C1 segment of cervical spinal cord (tissue), 14 donors: ENCODE results near the gene CHRNA7.

Experiments
- DNase-seq, 14 donors: peaks; one replicate each; lab custom pipeline; 2025; lab: John Stamatoyannopoulos, UW

Gene CHRNA7

DNA sequence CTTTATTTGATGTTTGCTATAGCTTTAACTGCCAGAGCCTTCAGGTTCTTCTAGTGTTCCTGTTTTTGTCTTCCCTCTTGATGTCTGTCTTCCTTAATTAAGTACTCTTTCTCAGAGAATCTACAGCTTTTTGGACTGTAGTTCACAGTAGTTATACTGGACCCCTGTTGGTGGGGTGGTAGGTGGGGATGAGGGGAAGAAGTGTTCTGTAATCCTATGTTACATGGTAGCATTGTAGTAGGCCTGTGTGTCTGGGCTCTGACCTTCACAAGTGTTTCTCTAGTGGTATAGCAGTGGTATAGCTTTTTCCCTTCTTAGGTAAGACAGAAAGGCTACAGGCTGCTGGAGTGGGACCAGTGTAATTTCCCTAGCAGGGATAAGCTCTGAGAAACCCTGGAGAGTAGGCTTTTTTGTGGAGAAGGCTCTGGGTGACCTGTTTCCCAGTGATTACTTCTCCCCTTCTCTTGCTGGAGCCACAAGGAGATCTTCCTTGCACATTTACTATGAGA, 59.6 kb downstream of the CHRNA7 start:
- DNase-seq: no peak

DNA sequence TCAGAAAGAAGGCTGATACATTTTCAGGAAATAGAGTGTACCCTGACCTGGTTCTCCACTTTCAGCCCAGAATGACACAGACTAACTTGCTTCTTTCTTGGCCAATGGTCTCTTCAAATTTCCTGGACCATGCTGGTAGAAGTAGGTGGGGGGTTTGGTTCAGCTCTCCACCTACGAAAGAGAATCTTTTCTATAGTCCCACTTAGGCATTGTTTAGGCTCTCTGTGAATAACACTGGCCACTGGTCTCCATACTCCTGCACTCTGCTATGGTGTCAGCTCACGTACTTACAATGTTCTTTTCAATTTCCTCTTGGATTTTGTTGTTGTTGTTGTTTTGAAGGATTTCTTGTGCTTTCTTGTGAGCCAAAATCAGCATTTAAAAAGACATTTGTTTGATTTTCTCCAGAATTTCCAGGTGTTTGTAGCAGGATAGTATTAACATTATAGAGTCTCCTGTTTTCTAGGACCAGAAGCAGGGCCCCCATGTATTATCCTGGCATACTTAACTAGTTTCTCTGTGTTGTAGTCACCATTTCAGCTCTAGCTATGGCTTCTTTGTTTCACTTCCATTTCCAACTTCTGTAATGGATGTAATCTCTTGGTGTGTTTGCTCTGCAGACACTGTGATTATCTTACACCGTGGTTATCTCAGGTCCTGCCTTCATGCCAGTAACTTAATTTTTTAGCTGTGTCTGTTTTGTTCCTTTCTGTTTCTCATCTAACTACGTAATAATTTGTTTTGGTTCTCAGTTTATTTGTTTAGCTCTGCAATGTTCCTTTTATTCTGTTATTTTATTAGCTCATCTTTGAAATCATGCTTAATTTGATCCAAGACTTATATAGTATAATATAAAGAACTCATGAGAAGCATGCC, 61.4 kb downstream of the CHRNA7 start:
- DNase-seq: no peak

DNA sequence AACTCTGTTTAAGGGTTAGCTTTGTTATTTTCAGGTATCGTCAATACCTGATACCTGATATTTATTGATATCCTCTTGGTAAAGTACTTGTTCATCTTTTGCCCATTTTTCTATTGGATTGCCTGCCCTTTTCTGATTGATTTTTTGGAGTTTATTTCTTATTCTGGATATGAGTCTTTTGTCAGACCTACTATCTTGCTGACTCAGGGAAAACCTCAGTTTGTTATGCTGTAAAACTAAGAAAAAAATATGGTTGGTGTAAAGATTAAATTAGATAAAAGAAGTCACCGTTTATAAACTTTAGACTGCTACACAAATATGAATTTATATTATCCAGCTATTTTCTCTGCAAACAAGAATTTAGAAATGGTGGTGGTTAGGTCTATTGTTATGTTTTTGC, 65.9 kb downstream of the CHRNA7 start:
- DNase-seq: no peak

DNA sequence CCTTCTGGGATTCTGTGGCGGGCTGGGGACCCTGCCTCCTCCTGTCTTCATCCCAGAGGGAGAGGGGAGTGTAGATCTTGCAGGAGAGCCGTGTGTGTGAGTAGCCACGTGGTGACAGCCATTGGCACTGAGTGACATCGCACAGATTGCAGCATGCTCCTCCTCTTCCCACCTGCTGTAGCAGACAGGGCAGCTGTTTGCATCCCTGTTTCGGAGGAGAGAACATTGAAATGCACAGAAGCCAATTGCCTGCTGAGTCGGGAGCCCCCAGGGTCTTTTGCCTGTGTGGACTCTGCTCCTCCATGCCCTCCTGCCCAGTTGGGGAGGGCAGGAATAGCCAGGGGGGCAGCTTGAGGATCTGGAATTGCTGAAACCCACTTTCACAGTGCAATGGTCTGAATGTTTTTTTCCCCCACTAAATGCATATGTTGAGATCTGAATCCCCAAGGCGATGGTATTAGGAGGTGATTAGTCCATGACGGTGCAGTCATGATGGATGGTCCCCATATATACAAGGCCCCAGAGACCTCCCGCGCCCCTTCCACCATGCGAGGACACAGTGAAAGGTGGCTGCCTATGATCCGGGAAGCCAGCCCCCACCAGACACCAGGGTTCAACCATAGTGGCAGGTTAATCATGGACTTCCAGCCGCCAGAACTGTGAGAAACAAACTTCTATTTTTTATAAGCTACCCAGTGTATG, 66.8 kb downstream of the CHRNA7 start:
- no peak for DNase-seq

DNA sequence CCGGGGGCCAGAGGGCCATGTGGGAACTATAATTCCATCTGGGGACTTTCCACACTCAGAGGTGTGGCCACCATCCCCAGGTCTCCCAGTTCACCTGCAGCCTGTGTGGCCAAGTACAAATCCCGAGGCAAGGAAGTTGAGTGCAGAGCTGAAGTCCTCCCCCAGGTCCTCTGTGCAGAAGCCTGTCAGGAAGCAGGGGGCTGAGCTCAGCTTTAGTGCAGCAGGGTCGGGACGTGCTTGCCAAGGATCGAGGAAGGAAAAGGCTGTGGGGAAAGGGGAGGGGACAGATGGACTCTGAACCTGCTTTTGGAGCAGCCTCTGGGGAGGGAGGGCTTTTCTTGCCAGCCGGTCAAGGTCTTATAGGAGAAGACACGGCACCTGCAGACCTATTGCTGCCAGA, 67.7 kb downstream of the CHRNA7 start:
- no peak for DNase-seq

DNA sequence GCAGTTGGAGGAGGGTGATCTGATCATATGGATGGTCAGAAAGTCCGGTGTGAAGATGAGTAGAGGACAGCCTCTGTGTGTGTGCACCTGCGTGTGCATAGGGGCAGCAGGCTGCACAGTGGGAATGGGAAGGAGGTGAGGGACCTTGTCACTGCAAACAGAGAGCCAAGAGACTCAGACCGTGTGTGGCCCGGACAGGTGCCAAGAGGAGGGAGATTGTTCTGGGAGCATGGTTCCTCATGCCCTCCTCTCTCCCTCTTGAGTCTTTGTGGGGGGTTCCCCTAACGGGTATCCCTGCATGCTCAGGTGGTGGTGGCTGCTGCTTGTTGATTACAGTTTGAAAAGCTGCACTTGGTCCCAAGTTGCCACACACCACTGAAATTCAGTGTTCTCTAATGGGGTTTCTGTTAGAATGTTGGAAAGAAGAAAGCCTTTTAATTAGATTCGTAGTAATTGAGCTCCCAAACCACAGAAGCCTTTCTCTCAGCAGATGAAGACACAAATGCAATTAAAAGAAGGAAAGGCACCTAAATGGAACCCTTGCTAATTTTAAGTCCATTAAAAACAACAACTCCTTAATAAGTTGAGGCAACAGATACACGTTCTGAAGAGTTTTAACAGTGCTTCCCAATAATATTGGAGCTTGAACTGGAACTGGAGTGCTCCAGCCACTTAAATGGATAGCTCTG, 68.9 kb downstream of the CHRNA7 start:
- no peak for DNase-seq

DNA sequence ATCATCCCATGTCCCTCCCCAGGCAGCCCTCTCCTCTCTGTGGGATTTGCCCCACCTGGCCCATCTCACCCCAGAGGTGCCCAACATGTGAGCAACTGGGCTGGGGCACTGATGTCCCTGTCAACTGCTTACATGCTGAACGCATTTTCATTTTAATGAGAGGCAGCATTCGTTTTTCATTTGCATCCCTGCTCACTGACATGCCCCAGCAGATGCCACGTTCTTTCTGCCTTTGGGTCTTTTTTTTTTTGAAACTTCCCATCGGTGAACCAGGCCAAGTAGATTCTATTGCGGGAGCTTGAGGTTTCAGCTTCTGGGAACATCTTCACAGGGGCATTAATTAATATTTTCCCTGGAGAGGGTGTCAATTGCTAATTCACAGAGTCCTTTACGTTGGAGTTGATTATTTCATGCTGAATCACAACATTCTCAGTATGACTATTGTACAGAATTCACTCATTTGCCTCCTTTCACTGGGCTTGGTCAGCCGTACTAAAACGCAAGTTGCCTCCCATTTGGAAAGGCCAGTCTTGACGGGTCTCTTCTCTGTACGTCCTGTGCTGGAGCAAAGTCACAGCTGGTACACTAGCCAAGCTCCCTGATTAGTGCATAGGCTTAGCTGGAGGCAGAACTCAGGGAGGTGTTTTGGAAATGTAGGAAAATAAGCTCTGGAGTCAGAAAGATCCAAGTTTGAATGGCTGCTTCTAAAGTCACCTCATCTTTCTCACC, 69.8 kb downstream of the CHRNA7 start:
- DNase-seq: no peak

DNA sequence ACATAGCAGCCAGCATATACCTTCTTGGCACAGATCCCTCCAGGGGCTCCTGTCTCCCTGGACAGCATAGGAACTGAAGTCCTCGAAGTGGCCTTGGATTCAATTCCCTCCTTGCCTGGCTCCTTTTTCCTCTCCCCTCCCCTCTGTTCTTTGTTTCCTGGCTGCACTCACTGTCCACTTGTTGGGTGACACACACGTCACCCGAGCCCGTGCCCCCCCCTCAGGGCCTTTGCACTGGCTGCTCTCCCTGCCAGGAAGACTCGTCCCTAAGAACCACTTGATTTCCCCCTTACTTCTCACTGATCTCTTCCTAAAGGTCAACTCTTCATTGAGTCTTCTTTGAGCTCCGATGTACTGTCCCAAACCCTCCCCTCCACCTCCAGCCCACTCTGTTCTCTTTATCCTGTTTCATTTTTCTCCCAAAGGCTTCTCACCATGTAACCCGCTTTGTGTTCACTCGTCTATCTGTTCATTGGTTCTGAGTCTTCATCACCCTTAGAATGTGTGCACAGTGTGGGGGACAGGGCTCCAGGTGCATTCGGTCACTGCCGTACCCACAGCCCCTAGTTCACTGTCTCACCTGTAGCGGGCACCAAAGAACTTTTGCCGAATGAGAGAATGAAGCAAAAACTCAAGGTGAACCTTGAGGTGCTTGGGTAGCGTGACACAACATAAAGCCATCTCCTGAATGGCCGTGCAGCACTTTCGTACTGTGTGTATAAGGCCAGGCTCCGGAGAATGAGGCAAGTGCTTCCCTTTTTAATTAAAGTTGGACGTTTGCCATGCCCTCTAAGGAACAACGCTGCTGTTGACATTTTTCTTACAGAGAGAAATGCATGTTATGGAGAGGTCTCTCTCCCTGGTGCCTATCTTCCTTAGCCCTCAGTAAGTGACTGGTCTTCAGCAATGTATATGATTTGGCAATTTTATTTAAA, 74.0 kb downstream of the CHRNA7 start:
- no peak for DNase-seq

DNA sequence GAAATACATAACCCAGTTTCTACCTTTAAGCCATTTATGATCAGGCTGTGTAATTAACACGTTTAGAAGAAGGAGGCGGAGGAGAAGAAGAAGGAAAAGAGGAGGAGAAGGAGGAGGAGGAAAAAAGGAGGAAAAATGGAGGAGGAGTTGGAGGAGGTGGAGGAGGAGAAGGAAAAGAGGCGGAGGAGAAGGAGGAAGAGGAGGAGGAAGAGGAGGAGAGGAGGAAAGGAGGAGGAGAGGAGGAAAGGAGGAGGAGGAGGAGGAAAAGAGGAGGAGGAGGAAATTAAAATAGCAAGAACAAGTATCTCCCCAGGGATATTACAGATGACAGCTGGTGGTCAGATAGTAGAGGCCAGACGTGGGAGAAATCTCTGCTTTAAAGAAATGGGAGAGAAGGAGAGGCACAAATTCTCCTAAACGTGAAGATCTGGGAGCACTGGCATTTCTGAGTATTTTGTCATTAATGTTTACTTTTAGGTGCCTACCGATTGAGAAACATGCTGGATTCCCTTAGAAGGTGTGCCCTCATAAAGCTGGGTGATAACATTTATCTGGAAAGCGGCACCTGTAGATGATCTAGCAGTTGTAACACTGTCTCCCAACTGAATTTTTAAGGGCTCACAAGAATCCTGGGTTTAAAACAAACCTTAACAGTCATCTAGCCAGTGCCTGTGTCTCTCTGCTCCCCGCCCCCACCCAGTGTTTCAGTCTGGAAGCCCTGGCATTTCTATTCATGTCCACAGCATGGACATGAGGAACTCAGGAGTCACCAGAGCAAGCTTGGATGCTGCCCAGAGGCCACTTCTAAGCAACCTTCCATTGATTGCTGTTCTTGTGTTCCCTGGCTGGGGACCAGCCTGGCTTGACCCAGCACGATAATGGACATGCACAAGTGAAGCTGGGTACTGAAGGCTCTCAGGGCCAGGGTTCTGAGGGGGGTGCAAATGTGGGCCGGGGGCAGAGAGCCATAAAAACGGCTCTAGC, 75.2 kb downstream of the CHRNA7 start:
- peak in 1 of 14 donors; percentile 4 for DNase-seq

DNA sequence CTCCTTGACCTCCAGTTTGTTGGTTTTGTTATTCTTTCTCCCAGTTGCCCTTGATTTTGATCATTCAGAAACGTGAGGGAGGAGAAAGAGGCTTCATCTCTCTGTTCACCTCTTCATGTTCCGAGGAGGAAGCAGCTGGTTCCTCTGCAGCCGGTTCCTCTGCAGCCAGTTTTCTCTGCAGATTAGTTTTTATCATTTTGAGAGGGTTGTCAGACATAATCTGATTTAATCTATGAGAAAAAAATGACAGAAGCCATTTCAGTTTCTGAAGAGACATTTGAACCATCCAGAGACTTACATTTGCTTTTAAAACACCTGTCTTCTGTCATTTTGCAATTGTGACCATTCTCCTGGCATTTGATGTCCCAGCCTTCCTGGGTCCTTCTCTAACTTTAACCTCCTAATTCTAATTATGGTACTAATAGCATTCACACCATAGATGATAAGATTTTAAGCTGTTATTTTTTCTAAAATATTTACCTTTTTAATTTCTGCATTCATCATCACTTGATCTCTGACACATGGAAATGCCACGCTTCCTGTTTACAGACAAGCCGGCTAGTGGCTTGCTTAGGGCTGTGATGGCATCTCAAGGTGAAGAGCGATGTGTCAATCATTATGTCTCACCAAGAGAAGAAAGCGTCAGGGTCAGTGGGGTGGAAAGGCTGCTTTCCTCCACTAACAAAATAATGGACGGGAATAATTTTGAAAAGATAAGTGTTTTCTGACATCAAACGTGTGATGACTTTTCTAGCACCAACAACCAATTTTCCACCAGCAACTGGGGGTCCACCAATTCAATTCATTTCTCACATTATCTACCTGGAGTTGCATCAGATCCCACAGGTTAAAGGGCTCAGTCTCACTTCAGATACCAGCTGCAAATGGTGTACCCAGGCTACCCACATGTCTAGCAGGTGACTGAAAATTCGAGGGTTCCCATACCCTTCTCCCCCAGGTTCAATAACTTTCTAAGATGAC, 76.4 kb downstream of the CHRNA7 start:
- no peak for DNase-seq

DNA sequence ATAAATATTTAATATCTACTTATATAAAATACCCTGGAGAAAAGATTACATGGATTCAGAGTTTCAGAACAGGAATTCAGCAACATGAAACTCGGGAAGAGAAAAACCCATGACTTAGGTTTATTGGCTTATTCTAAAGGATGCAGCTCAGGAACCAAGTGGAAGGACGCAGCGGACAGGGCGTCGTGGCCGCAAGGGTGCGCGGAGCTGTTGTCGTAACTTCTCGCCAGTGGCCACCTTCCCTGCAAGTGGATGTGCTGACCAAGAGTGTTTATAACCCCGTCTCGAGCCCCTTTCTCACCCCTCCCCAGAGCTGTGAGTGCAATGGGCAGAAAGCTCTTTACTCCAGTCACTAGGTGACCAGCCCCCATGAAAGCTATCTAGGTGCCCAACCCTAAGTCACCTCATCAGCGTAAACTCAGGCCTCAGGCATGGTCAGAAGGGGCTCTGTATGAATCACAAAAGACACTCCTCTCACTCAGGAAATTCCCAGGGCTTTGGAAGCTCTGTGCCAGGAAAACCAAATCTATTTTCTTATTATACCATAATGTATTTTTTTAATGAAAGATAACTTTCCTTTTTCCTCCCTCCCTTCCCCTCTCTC, 77.3 kb downstream of the CHRNA7 start:
- no peak for DNase-seq

DNA sequence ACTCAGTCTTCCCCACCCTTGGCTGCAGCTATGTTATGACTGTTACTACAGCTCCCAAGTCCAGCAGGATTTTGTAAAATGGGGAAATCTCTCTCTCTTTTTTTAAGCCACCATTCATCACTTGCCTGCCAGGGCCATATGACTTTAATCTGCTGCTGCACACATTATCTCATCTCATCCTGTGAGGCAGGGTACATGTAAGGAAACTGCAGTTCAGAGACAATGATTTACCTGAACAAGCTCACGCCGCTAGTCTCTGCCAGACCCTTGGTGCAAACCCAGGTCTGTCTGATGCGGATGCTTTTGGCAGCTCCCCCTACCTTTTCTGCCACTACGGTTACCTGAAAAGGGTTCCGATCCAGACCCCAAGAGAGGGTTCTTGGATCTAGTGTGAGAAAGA, 78.3 kb downstream of the CHRNA7 start:
- DNase-seq: no peak

DNA sequence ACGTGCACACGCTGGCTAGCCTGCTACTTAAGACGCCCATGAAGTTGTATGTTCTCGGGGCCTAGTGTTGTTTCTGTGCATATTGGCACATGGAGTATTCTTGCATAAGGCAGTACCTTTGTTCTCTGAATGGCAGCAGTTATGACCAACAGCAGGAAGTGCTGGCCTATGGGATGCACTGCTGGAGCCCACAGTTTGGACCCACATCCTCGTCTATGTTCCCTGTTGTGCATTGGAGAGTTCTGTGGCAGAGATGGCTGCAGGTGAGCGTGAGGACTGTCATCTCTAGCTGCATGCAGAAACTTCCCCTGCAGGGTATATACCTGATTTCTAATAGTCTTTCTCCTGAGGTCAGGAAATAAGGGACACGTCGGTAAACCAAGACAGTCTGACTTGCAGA, 81.8 kb downstream of the CHRNA7 start:
- DNase-seq: no peak

DNA sequence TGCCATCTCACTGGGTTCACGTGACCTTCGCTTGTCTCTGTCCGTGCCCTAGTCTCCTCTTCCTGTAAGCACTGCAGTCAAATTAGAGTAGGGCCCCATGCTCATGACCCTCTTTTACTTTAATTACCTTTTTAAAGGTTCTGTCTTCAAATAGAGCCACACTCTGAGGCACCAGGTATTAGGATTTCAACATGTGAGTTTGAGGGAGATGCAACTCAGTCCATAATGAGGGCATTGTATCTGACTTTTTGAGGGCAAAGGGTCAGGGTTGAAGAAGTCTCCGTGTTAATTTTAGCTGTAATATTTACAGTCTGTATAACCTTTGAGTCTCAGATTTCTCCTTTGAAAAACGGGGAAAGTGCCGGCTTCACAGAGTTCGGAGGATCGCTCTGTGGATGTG, 82.9 kb downstream of the CHRNA7 start:
- DNase-seq: no peak

DNA sequence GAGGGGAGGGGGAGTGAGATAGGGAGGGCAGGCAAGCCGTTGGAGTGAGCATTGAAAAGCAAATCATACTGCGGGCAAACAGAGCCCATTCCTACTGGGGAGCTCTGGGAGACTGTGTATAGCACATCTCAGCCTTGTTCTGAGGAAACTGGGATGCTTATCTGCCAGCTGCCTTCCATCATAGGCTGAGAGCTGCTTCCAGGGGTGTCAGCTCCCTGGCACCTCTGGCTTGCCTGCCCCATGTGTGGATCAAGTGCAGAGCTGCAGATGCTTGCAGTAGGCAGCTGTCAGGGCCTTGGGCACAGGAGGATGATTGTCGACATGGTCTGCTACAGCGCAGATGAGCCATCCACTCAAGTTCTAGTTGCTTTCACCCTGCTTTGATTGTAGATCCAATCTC, 86.8 kb downstream of the CHRNA7 start:
- no peak for DNase-seq

DNA sequence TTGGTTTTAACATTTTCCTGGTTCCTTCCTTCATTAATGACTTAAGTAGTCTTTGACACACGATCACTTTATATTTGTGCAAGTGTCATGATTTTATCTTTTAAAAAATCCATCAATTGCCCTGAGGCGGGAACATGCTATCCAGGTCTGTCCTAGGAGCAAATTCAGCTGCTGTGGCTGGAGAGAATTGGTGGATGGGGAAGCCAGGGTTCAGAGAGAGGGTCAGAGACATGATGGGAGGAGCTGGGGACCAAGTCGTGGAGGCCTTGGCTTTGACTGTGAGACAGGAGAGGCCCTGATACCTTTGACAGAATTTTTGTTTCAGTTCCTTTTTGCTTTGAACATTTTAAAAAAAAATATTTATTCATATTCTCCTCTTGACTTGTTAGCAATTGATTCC, 89.0 kb downstream of the CHRNA7 start:
- DNase-seq: no peak

DNA sequence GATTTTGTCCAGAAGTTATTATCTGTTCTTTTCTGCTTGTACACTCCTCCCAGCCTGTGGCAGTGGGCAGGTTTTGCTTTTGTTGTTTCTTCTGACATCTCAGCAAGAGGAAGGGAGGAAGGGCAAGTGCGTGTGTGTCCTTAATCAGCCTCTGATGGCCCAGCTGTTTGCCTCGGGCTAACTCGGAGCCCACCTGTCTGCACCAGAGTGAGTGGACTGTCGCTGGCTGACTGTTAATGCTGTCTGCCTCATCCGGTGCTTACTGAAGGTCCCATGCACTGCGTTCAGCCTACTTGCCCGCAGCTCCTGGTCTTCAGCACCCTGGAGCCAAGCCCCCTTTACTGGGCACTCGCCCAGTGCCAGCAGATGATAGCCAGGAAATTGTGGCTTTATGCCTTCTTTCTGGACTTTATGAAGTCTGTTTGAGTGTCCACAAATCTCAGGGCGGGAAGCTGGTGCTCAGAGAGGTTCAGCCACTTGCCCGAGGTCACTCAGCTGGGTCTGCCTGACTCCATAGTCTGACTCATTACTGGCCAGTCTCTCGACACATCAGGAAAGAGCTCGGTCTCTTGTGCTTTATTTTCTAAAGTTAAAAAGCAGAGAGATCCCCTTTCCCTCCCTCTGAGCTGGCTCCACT, 89.5 kb downstream of the CHRNA7 start:
- DNase-seq: no peak
